LNCAP (cell line): Measurements from ENCODE around the gene CTXND1.

Source experiments
- TF ChIP-seq, protein P1 (sequence below): fragments of 450-650 bp; IDR thresholded peaks from 2 replicates; pipeline ENCODE4 v1.5.1; 2017; ENCODE audit warnings: mild to moderate bottlenecking

Gene CTXND1

DNA sequence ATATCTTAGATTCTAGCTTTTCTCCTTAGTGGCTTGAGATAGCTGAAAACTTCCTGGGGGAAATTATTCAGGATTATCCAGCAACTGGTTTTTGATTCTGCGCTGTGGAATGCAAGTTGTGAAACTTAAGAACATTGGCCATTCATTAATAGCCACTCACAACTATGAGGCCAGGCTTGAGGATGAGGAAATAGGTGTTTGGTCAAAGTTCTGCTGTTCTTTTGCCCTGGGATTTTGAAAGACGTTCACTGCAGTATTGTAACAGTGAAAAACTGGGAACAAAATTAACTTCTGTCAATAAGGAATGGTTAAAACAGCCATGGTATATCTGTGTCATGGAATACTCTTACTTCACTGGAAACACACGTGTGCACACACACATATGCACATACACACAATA lies 44.1 kb downstream of the CTXND1 start:
- TF ChIP-seq, protein P1, sequence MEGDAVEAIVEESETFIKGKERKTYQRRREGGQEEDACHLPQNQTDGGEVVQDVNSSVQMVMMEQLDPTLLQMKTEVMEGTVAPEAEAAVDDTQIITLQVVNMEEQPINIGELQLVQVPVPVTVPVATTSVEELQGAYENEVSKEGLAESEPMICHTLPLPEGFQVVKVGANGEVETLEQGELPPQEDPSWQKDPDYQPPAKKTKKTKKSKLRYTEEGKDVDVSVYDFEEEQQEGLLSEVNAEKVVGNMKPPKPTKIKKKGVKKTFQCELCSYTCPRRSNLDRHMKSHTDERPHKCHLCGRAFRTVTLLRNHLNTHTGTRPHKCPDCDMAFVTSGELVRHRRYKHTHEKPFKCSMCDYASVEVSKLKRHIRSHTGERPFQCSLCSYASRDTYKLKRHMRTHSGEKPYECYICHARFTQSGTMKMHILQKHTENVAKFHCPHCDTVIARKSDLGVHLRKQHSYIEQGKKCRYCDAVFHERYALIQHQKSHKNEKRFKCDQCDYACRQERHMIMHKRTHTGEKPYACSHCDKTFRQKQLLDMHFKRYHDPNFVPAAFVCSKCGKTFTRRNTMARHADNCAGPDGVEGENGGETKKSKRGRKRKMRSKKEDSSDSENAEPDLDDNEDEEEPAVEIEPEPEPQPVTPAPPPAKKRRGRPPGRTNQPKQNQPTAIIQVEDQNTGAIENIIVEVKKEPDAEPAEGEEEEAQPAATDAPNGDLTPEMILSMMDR, result no peak

DNA sequence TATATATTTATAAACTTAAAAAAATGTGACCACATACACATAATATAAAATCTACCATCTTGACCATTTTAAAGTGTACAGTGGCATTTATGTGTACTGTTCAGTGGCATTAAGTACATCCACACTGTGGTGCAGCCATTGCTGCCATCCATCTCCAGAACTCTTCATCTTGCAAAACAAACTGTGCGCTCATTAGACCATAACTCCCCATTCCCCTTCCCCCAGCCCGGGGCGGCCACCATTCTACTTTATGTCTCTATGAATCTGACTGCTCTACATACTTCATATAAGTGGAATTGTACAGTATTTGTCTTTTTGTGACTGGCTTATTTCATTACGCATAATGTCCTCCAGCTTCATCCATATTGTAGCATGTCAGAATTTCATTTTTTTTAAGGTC lies 47.8 kb downstream of the CTXND1 start:
- TF ChIP-seq, protein P1, result no peak

DNA sequence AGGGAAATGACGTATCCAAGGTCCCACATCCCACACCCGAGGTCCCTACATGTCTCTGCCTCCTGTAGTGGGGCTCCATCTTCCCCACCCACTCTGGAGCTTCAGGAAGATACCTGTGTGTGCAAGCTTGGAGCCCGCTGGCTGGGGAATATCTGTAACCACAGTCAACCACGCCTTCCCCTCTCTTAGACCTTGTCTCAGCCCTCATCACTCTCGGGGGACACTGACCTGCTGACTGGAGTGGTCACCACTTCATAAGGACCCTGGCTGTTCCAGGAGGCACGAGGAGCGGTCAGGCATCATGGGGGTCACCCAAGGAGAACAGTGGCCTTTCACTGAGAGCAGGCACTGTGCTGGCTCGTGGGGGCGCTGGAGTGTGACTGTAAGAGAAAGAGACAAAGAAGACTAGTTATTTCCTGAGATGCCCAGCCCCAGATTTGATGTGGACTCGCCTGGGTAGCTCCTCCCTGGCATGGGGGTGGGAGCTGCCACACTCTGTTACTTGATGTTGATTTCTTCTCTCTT lies 48.6 kb downstream of the CTXND1 start:
- TF ChIP-seq, protein P1, result no peak

DNA sequence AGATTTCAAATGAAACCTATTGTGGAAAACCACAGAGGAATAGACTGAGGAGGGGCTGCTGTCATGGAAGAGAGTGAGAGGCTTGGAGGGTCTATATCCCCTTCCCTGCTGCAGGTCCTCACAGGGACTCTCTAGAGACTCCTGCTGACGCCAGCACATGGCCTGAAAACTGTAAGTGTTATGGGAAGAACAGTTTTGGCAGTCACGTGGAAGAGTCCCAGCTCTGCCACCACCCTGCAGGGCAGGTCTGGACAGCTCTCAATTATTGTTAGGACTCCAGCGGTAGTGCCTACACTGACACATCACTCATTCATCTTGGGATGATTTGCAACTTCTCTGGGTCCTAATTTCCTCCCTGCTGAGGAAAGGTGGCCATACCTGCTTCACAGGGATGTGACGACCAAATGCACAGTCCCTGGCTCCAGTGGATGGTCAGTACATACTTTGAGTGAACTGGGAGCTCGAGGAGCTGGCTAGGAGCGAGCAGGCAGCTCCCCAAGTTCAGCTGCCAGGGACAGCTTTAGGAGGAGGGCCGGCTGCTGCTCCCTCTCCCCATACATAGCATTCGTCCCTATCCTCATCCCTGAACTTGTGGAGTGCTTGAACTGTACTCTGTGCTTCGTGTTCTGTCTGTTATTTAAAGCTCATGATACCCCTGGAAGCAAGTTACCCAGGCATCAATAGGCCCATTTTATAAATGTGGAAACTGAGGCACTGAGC lies 49.2 kb downstream of the CTXND1 start:
- TF ChIP-seq, protein P1, result no peak

DNA sequence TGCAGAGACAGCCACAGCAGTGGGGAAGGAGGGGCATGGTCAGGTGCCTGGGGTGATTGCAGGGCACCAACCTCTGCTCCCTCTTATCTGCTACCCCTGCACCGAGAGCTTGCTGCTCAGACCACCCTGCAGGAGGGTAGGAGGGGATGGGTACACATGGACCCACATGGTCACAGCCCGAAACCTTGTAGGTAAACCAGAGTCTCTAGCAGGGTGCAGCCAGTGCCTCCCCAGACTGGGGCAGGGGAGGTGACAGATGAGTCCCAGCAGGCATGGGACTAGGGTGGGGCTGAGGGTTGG lies 50.0 kb downstream of the CTXND1 start:
- TF ChIP-seq, protein P1, result no peak

DNA sequence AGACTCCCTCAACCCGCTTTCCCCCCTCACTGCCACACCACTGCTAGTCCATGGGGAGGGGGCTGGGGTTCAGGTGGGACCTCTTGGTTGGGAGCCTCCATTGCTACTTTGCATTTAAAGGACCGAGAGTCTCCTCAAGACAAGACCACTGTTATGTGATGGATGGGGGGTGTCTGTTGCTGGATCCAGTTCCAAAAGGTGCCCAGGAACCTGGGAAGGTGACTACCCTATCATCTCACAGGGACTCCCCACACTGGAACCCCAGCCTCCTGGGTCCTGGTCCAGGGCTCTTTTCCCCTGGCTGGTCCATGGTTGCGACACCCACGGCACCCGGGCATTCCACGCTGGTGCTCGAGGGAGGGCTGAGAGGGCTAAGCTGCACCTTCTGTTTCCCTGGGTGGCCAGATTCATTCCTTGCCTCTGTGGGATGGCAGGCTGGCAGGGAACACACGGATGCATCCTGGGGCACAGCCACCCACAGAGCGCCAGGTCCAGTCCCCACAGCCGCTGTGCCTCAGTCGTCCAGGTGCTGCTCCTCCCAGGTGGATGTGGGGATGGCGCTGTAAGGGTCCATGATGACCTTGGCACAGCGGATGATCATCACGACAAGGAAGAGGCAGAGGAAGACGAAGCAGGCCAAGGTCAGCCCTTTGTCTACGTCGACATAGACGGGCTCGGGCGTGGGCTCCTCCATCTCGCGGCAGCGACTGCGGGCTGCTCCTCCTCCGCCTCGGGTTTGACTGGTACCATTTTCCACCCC lies 50.6 kb downstream of the CTXND1 start:
- TF ChIP-seq, protein P1, result no peak

DNA sequence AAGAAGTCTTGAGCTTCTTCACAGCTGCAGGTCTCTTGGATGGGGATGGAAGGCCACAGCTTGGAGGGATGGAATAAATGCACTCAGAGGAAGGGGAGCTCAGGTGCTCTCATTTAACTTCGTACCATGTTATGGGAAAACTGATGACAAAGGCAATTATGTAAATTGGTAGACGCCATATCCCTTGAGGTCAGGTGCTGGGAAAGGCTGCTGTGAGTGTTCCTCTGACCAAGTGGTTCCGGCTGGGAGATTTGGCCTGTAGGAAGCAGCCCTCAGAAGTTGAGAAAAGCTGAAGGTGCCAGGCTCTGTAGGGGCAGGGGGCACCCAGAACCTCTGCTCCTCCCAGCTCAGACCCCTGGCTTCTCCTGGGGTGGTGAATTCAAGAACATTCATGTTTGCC lies 52.1 kb downstream of the CTXND1 start:
- TF ChIP-seq, protein P1, result no peak
